Vagina (tissue), 2 donors: Measurements from ENCODE around the gene P2RY2. TPM values are rescaled to one million over a fixed set of nuclear protein-coding genes. Genes with fewer than 3 reads are reported as not detected.

Source experiments
- DNase-seq, 2 donors: peaks; one replicate each; pipeline ENCODE4 v3.0.0-alpha.2; 2017; ENCODE audit errors: extremely low spot score in 2 of 2
- H3K27ac ChIP-seq: fragments of 200-600 bp; sonication (generic); one replicate; pipeline ENCODE4 v1.5.1; 2019
- H3K27me3 ChIP-seq: fragments of 200-600 bp; sonication (generic); one replicate; pipeline ENCODE4 v1.5.1; 2019
- H3K36me3 ChIP-seq, 2 donors: fragments of 200-600 bp; sonication (generic); one replicate each; pipeline ENCODE4 v1.5.1; 2017 to 2019
- H3K4me1 ChIP-seq: fragments of 200-600 bp; sonication (generic); one replicate; pipeline ENCODE4 v1.5.1; 2019
- H3K4me3 ChIP-seq, 2 donors: fragments of 200-600 bp; sonication (generic); 1 replicate in 1 of 2; 2 replicates in 1 of 2; pipeline ENCODE4 v1.5.1; 2016 to 2019
- H3K9me3 ChIP-seq: fragments of 200-600 bp; sonication (generic); one replicate; pipeline ENCODE4 v1.5.1; 2019
- POLR2A ChIP-seq, 2 donors: fragments of 450-650 bp; IDR thresholded peaks; one replicate each; pipeline ENCODE4 v1.6.1; 2017; ENCODE audit warnings: antibody characterized with exemption in 2 of 2, mild to moderate bottlenecking in 2 of 2, moderate library complexity in 2 of 2
- POLR2AphosphoS5 ChIP-seq, 2 donors: sonication (generic); formaldehyde crosslinking; IDR thresholded peaks; one replicate each; pipeline ENCODE4 v1.9.0; 2017; ENCODE audit warnings: antibody characterized with exemption in 2 of 2, mild to moderate bottlenecking in 2 of 2, low read depth in 1 of 2; ENCODE audit not compliant: insufficient read depth in 1 of 2
- intact Hi-C: fragments of 100-400 bp; cut with DNase I; formaldehyde crosslinking; loops from one replicate; pipeline ENCODE4 v1.15.1; 2023
- total RNA-seq: library from RNA; depleted of rRNA; stranded (reverse); fragments of >200 nt; gene quantifications from one replicate; pipeline ENCODE4 v1.2.3, GENCODE V29; 2016
- TF ChIP-seq, protein P1 (sequence below), 3 experiments: fragments of 450-650 bp in 2 of 3; fragments of 200-600 bp in 1 of 3; sonication (generic) in 1 of 3; IDR thresholded peaks; one replicate each; pipeline ENCODE4 v1.5.1; 2017 to 2019; ENCODE audit warnings: antibody characterized with exemption in 3 of 3, mild to moderate bottlenecking in 2 of 3, moderate library complexity in 2 of 3

The P2RY2 gene
- total RNA-seq, 1 donor from 2014 or later: 27.3 TPM

DNA sequence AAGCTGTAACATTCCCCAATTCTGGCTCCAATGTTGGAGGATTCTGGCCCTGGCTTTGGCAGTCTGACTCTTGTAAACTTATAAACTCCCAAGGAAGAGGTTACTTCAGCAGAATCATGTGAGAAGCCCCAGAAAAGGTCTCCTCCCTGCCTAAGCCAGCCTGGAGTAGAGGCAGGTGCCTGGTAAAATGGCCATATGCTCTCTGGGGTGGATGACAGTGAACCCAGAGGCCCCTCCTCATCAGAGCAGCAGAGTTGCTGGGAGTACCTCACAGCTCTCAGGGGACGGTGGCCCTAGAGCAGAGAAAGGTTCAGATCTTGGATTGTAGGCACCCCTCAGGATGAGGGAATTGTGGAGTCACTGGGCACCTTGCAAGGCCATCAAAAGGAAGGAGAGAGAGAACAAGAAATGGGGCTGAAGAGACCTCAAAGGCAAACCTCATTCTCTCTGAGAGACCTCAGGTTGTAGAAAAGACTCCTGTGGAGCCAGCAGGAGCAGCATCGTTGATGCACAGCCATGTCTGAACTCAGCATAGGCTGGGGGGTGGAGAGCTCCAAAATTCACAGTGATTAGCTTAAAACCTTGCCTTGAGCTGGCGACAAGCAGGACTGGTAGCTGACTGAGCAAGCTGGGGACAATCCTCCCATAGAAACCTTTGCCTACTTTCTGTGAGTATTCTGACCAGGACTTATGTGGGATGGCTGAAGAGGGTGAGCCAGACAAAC lies 49.2 kb downstream of the P2RY2 start:
- intact Hi-C loops: no loop called here
- DNase-seq: peak; percentile 43 to 74

DNA sequence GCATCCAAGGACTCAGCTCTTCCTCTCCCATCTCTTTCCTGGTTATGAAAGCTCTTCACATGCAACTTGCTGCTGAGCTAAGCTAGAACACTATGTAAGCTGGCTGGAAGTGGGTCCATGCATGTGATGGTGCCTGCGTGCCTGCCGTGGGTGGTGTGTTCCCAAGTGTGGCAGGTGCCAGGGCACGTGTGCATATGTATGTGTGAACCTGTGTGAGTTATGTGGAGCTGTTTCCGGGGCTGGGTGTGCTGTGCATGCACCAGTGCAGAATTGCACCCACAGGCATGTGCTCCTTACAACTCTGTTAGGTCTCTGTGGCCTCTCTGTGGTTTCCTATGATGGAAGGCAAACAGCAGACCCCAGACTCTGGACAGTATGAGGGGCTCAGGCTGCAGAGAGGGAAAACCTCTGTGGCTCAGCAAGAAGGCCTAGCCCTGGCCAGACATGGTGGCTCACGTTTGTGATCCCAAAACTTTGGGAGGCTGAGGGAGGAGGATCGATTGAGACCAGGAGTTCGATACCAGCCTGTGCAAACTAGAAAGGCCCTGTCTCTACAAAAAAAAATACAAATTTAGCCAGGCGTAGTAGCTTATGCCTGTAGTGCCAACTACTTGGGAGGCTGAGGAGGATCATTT lies 49.9 kb downstream of the P2RY2 start:
- TF ChIP-seq POLR2A (IDR thresholded peaks at IDR 0.05): no peak
- no peak for TF ChIP-seq POLR2AphosphoS5 (IDR thresholded peaks at IDR 0.05; ENCODE audit: insufficient read depth in 1 of 2, low read depth in 1 of 2)
- TF ChIP-seq, protein P1, sequence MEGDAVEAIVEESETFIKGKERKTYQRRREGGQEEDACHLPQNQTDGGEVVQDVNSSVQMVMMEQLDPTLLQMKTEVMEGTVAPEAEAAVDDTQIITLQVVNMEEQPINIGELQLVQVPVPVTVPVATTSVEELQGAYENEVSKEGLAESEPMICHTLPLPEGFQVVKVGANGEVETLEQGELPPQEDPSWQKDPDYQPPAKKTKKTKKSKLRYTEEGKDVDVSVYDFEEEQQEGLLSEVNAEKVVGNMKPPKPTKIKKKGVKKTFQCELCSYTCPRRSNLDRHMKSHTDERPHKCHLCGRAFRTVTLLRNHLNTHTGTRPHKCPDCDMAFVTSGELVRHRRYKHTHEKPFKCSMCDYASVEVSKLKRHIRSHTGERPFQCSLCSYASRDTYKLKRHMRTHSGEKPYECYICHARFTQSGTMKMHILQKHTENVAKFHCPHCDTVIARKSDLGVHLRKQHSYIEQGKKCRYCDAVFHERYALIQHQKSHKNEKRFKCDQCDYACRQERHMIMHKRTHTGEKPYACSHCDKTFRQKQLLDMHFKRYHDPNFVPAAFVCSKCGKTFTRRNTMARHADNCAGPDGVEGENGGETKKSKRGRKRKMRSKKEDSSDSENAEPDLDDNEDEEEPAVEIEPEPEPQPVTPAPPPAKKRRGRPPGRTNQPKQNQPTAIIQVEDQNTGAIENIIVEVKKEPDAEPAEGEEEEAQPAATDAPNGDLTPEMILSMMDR (IDR thresholded peaks at IDR 0.05): no peak
- Histone ChIP-seq H3K27ac (no peak overlapping the region), H3K4me3 (no peak overlapping the region), H3K9me3 (no peaks in the 10 kb centered on the region), H3K36me3 (no peaks in the 10 kb centered on the region), H3K4me1 (peaks cover 6% of the 10 kb centered on the region), H3K27me3 (no peaks in the 10 kb centered on the region)
- intact Hi-C loops: no loop called here
- peak; percentile 28 to 72 for DNase-seq

More for the DNA sequence above, 49.2 kb downstream of the P2RY2 start:
- H3K9me3 ChIP-seq: no peaks in the 10 kb centered on the region
- TF ChIP-seq POLR2AphosphoS5 (IDR thresholded peaks at IDR 0.05; ENCODE audit: insufficient read depth in 1 of 2, low read depth in 1 of 2) (no peak), POLR2A (IDR thresholded peaks at IDR 0.05) (no peak)
- TF ChIP-seq, protein P1 (IDR thresholded peaks at IDR 0.05): no peak
- no peak overlapping the region for H3K4me3 ChIP-seq
- peaks cover 6% of the 10 kb centered on the region for H3K4me1 ChIP-seq
- no peaks in the 10 kb centered on the region for H3K36me3 ChIP-seq
- no peak overlapping the region for H3K27ac ChIP-seq
- no peaks in the 10 kb centered on the region for H3K27me3 ChIP-seq

DNA sequence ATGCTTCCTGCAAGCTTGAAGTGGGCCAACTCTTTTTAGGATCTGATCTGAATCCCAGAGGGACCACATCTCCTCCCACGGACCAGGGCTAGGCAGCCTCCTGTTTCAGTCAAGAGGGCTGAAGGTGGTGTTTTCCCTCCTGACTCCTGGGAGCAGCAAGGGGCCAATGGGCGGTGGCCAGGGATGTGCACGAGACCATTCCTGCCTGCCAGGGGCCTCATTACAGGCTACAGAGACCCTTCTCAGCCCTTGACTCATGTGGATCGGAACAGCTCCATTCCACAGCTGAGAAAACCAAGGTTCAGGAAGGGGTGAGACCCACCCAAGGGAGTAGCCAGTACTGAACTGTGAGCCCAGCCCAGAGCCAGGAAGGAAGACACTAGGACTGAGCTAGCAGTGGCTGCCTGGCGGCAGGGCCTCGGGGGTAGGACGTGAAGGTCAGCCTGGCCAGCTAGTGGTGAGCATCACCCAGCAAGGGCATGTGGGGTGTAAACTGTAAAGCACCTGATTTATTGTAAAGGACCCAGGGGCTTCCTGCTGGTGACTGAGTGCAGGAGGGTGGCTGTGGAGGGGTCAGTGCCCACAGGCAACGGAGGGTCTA lies 50.7 kb downstream of the P2RY2 start:
- TF ChIP-seq POLR2AphosphoS5 (IDR thresholded peaks at IDR 0.05; ENCODE audit: insufficient read depth in 1 of 2, low read depth in 1 of 2) (no peak), POLR2A (IDR thresholded peaks at IDR 0.05) (no peak)
- TF ChIP-seq, protein P1 (IDR thresholded peaks at IDR 0.05): no peak
- no peaks in the 10 kb centered on the region for H3K9me3 ChIP-seq
- no peak overlapping the region for H3K27ac ChIP-seq
- peaks cover 6% of the 10 kb centered on the region for H3K4me1 ChIP-seq
- H3K36me3 ChIP-seq: no peaks in the 10 kb centered on the region
- no peak overlapping the region for H3K4me3 ChIP-seq
- intact Hi-C loops: no loop called here
- DNase-seq: no peak
- no peaks in the 10 kb centered on the region for H3K27me3 ChIP-seq

DNA sequence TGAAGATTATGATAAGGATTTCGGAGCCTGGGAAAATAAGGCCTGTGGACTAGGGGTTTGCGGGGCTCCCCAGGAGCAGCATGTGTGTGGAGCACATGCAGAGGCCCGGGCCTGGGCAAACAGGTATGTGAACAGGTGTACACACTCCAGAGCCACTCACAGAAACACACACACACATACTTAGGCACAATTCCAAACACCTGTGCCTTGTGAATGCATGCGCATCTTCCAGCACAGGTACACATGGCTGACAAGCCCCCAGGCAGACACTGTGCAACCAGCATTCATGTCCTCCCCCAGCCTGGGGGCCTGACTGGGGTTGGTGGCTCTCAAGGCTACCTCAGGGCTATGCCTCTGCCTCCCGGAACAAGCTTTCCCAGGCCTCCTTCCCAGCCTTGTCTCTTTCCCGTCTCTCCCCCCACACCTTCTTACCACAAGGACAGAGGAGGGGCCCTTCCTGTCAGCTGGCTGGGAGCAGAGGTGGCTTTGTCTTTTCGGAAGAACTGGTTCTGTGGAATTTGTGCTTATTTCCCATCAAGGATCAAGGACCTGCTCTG lies 51.5 kb downstream of the P2RY2 start:
- Histone ChIP-seq H3K27me3 (no peaks in the 10 kb centered on the region), H3K9me3 (no peaks in the 10 kb centered on the region), H3K36me3 (no peaks in the 10 kb centered on the region), H3K27ac (no peak overlapping the region), H3K4me3 (no peak overlapping the region), H3K4me1 (peaks cover 2% of the 10 kb centered on the region)
- intact Hi-C loops: no loop called here
- no peak for DNase-seq
- TF ChIP-seq, protein P1 (IDR thresholded peaks at IDR 0.05): no peak
- TF ChIP-seq POLR2A (IDR thresholded peaks at IDR 0.05) (no peak), POLR2AphosphoS5 (IDR thresholded peaks at IDR 0.05; ENCODE audit: insufficient read depth in 1 of 2, low read depth in 1 of 2) (no peak)
